ENCODE measurements around the gene SMCHD1.

DNA sequence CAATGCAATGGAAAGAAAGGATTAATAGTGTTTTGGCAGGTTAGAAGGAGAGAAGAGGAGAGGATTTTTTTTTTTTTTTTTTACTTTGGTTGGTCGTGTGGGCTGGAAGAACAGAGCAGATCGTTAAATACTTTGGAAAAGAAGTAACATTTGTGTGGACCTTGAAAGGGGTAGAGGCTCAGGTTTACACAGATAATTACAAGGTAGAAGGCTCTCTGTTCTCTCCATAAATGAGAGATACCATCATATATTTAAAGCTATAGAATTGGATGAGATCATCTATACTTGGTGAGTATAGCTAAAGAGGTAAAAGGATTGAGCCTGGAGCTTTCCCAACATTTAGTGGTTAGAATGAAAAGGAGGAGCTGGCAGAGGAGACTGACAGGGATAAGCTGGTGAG lies 49.0 kb downstream of the SMCHD1 start:
- TF ChIP-seq, protein P1, sequence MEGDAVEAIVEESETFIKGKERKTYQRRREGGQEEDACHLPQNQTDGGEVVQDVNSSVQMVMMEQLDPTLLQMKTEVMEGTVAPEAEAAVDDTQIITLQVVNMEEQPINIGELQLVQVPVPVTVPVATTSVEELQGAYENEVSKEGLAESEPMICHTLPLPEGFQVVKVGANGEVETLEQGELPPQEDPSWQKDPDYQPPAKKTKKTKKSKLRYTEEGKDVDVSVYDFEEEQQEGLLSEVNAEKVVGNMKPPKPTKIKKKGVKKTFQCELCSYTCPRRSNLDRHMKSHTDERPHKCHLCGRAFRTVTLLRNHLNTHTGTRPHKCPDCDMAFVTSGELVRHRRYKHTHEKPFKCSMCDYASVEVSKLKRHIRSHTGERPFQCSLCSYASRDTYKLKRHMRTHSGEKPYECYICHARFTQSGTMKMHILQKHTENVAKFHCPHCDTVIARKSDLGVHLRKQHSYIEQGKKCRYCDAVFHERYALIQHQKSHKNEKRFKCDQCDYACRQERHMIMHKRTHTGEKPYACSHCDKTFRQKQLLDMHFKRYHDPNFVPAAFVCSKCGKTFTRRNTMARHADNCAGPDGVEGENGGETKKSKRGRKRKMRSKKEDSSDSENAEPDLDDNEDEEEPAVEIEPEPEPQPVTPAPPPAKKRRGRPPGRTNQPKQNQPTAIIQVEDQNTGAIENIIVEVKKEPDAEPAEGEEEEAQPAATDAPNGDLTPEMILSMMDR (IDR thresholded peaks at IDR 0.05), result no peak
- TF ChIP-seq, protein P2, sequence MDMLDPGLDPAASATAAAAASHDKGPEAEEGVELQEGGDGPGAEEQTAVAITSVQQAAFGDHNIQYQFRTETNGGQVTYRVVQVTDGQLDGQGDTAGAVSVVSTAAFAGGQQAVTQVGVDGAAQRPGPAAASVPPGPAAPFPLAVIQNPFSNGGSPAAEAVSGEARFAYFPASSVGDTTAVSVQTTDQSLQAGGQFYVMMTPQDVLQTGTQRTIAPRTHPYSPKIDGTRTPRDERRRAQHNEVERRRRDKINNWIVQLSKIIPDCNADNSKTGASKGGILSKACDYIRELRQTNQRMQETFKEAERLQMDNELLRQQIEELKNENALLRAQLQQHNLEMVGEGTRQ (CRISPR knock-in tag; IDR thresholded peaks at IDR 0.05), result no peak
- no peak for TF ChIP-seq ZNF138 (CRISPR knock-in tag; conservative IDR thresholded peaks at IDR 0.05)
- TF ChIP-seq ELF4 (CRISPR knock-in tag; IDR thresholded peaks at IDR 0.05; ENCODE audit: low read depth), result no peak
- no peak for TF ChIP-seq ZNF317 (CRISPR knock-in tag; IDR thresholded peaks at IDR 0.05; ENCODE audit: borderline replicate concordance, low read depth)
- TF ChIP-seq, protein P3, sequence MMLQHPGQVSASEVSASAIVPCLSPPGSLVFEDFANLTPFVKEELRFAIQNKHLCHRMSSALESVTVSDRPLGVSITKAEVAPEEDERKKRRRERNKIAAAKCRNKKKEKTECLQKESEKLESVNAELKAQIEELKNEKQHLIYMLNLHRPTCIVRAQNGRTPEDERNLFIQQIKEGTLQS (CRISPR knock-in tag; conservative IDR thresholded peaks at IDR 0.05), result no peak
- TF ChIP-seq, protein P4, sequence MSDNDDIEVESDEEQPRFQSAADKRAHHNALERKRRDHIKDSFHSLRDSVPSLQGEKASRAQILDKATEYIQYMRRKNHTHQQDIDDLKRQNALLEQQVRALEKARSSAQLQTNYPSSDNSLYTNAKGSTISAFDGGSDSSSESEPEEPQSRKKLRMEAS (CRISPR knock-in tag; IDR thresholded peaks at IDR 0.05), result no peak
- TF ChIP-seq, protein P5, sequence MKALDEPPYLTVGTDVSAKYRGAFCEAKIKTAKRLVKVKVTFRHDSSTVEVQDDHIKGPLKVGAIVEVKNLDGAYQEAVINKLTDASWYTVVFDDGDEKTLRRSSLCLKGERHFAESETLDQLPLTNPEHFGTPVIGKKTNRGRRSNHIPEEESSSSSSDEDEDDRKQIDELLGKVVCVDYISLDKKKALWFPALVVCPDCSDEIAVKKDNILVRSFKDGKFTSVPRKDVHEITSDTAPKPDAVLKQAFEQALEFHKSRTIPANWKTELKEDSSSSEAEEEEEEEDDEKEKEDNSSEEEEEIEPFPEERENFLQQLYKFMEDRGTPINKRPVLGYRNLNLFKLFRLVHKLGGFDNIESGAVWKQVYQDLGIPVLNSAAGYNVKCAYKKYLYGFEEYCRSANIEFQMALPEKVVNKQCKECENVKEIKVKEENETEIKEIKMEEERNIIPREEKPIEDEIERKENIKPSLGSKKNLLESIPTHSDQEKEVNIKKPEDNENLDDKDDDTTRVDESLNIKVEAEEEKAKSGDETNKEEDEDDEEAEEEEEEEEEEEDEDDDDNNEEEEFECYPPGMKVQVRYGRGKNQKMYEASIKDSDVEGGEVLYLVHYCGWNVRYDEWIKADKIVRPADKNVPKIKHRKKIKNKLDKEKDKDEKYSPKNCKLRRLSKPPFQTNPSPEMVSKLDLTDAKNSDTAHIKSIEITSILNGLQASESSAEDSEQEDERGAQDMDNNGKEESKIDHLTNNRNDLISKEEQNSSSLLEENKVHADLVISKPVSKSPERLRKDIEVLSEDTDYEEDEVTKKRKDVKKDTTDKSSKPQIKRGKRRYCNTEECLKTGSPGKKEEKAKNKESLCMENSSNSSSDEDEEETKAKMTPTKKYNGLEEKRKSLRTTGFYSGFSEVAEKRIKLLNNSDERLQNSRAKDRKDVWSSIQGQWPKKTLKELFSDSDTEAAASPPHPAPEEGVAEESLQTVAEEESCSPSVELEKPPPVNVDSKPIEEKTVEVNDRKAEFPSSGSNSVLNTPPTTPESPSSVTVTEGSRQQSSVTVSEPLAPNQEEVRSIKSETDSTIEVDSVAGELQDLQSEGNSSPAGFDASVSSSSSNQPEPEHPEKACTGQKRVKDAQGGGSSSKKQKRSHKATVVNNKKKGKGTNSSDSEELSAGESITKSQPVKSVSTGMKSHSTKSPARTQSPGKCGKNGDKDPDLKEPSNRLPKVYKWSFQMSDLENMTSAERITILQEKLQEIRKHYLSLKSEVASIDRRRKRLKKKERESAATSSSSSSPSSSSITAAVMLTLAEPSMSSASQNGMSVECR (CRISPR knock-in tag; IDR thresholded peaks at IDR 0.05; ENCODE audit: borderline replicate concordance), result no peak
- TF ChIP-seq, protein P6, sequence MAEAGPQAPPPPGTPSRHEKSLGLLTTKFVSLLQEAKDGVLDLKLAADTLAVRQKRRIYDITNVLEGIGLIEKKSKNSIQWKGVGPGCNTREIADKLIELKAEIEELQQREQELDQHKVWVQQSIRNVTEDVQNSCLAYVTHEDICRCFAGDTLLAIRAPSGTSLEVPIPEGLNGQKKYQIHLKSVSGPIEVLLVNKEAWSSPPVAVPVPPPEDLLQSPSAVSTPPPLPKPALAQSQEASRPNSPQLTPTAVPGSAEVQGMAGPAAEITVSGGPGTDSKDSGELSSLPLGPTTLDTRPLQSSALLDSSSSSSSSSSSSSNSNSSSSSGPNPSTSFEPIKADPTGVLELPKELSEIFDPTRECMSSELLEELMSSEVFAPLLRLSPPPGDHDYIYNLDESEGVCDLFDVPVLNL (CRISPR knock-in tag; IDR thresholded peaks at IDR 0.05; ENCODE audit: borderline replicate concordance, low read depth), result no peak
- TF ChIP-seq RELA (CRISPR knock-in tag; IDR thresholded peaks at IDR 0.05; ENCODE audit: borderline replicate concordance), result no peak
- TF ChIP-seq TEAD4 (CRISPR knock-in tag; IDR thresholded peaks at IDR 0.05), result no peak
- no peak for TF ChIP-seq ETV6 (CRISPR knock-in tag; IDR thresholded peaks at IDR 0.05)
- TF ChIP-seq, protein P7, sequence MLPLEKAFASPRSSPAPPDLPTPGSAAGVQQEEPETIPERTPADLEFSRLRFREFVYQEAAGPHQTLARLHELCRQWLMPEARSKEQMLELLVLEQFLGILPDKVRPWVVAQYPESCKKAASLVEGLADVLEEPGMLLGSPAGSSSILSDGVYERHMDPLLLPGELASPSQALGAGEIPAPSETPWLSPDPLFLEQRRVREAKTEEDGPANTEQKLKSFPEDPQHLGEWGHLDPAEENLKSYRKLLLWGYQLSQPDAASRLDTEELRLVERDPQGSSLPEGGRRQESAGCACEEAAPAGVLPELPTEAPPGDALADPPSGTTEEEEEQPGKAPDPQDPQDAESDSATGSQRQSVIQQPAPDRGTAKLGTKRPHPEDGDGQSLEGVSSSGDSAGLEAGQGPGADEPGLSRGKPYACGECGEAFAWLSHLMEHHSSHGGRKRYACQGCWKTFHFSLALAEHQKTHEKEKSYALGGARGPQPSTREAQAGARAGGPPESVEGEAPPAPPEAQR (CRISPR knock-in tag; IDR thresholded peaks at IDR 0.05), result no peak
- TF ChIP-seq, protein P8, sequence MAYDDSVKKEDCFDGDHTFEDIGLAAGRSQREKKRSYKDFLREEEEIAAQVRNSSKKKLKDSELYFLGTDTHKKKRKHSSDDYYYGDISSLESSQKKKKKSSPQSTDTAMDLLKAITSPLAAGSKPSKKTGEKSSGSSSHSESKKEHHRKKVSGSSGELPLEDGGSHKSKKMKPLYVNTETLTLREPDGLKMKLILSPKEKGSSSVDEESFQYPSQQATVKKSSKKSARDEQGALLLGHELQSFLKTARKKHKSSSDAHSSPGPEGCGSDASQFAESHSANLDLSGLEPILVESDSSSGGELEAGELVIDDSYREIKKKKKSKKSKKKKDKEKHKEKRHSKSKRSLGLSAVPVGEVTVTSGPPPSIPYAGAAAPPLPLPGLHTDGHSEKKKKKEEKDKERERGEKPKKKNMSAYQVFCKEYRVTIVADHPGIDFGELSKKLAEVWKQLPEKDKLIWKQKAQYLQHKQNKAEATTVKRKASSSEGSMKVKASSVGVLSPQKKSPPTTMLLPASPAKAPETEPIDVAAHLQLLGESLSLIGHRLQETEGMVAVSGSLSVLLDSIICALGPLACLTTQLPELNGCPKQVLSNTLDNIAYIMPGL (CRISPR knock-in tag; IDR thresholded peaks at IDR 0.05), result no peak
